ENCODE data around the gene CTNND2.

The CTNND2 gene

GRCh38 chr5:11143456-11144267 lies 760.6 kb downstream of the CTNND2 start:
- H3K4me3 ChIP-seq (ENCODE audit: low read depth in 1 of 2, low read length in 2 of 2), result no peak overlapping the region
- no peak overlapping the region for H3K27ac ChIP-seq (ENCODE audit: low read depth, low read length)
- H3K36me3 ChIP-seq (ENCODE audit: control insufficient read depth in 1 of 2, insufficient read depth in 2 of 2, low read length in 2 of 2), result no peaks in the 10 kb centered on the region
- H3K27me3 ChIP-seq (ENCODE audit: control insufficient read depth in 1 of 2, insufficient read depth in 2 of 2, low read length in 2 of 2), result no peaks in the 10 kb centered on the region
- H3K9ac ChIP-seq (ENCODE audit: low read depth in 1 of 2, low read length in 2 of 2), result no peak overlapping the region
- no peaks in the 10 kb centered on the region for H3K9me3 ChIP-seq (ENCODE audit: control insufficient read depth in 1 of 2, low read length in 2 of 2)
- no peaks in the 10 kb centered on the region for H3K4me1 ChIP-seq (ENCODE audit: control insufficient read depth in 1 of 2, insufficient read depth in 2 of 2, low read length in 2 of 2)

GRCh38 chr5:11139217-11139865 lies 764.9 kb downstream of the CTNND2 start:
- Histone ChIP-seq H3K9ac (ENCODE audit: low read depth in 1 of 2, low read length in 2 of 2) (no peak overlapping the region), H3K4me3 (ENCODE audit: low read depth in 1 of 2, low read length in 2 of 2) (no peak overlapping the region), H3K9me3 (ENCODE audit: control insufficient read depth in 1 of 2, low read length in 2 of 2) (no peaks in the 10 kb centered on the region), H3K27ac (ENCODE audit: low read depth, low read length) (no peak overlapping the region), H3K27me3 (ENCODE audit: control insufficient read depth in 1 of 2, insufficient read depth in 2 of 2, low read length in 2 of 2) (no peaks in the 10 kb centered on the region), H3K4me1 (ENCODE audit: control insufficient read depth in 1 of 2, insufficient read depth in 2 of 2, low read length in 2 of 2) (no peaks in the 10 kb centered on the region), H3K36me3 (ENCODE audit: control insufficient read depth in 1 of 2, insufficient read depth in 2 of 2, low read length in 2 of 2) (no peaks in the 10 kb centered on the region)

GRCh38 chr5:11130131-11130530 lies 774.1 kb downstream of the CTNND2 start:
- H3K27ac ChIP-seq (ENCODE audit: low read depth, low read length), result no peak overlapping the region
- no peaks in the 10 kb centered on the region for H3K36me3 ChIP-seq (ENCODE audit: control insufficient read depth in 1 of 2, insufficient read depth in 2 of 2, low read length in 2 of 2)
- no peaks in the 10 kb centered on the region for H3K4me1 ChIP-seq (ENCODE audit: control insufficient read depth in 1 of 2, insufficient read depth in 2 of 2, low read length in 2 of 2)
- H3K9ac ChIP-seq (ENCODE audit: low read depth in 1 of 2, low read length in 2 of 2), result no peak overlapping the region
- H3K9me3 ChIP-seq (ENCODE audit: control insufficient read depth in 1 of 2, low read length in 2 of 2), result no peaks in the 10 kb centered on the region
- H3K27me3 ChIP-seq (ENCODE audit: control insufficient read depth in 1 of 2, insufficient read depth in 2 of 2, low read length in 2 of 2), result no peaks in the 10 kb centered on the region
- no peak overlapping the region for H3K4me3 ChIP-seq (ENCODE audit: low read depth in 1 of 2, low read length in 2 of 2)

- H3K4me3 ChIP-seq (ENCODE audit: low read depth in 1 of 2, low read length in 2 of 2), result no peak overlapping the region
- H3K36me3 ChIP-seq (ENCODE audit: control insufficient read depth in 1 of 2, insufficient read depth in 2 of 2, low read length in 2 of 2), result no peaks in the 10 kb centered on the region
- H3K9ac ChIP-seq (ENCODE audit: low read depth in 1 of 2, low read length in 2 of 2), result no peak overlapping the region
- no peaks in the 10 kb centered on the region for H3K4me1 ChIP-seq (ENCODE audit: control insufficient read depth in 1 of 2, insufficient read depth in 2 of 2, low read length in 2 of 2)
- H3K27ac ChIP-seq (ENCODE audit: low read depth, low read length), result no peak overlapping the region
- no peaks in the 10 kb centered on the region for H3K9me3 ChIP-seq (ENCODE audit: control insufficient read depth in 1 of 2, low read length in 2 of 2)
- H3K27me3 ChIP-seq (ENCODE audit: control insufficient read depth in 1 of 2, insufficient read depth in 2 of 2, low read length in 2 of 2), result no peaks in the 10 kb centered on the region
Observed at GRCh38 chr5:11128021-11128420, 776.2 kb downstream of the CTNND2 start.

GRCh38 chr5:11126844-11127243 lies 777.4 kb downstream of the CTNND2 start:
- no peaks in the 10 kb centered on the region for H3K4me1 ChIP-seq (ENCODE audit: control insufficient read depth in 1 of 2, insufficient read depth in 2 of 2, low read length in 2 of 2)
- no peak overlapping the region for H3K4me3 ChIP-seq (ENCODE audit: low read depth in 1 of 2, low read length in 2 of 2)
- no peaks in the 10 kb centered on the region for H3K27me3 ChIP-seq (ENCODE audit: control insufficient read depth in 1 of 2, insufficient read depth in 2 of 2, low read length in 2 of 2)
- H3K9me3 ChIP-seq (ENCODE audit: control insufficient read depth in 1 of 2, low read length in 2 of 2), result no peaks in the 10 kb centered on the region
- H3K36me3 ChIP-seq (ENCODE audit: control insufficient read depth in 1 of 2, insufficient read depth in 2 of 2, low read length in 2 of 2), result no peaks in the 10 kb centered on the region
- H3K9ac ChIP-seq (ENCODE audit: low read depth in 1 of 2, low read length in 2 of 2), result no peak overlapping the region
- no peak overlapping the region for H3K27ac ChIP-seq (ENCODE audit: low read depth, low read length)

- no peaks in the 10 kb centered on the region for H3K36me3 ChIP-seq (ENCODE audit: control insufficient read depth in 1 of 2, insufficient read depth in 2 of 2, low read length in 2 of 2)
- H3K9me3 ChIP-seq (ENCODE audit: control insufficient read depth in 1 of 2, low read length in 2 of 2), result no peaks in the 10 kb centered on the region
- no peaks in the 10 kb centered on the region for H3K27me3 ChIP-seq (ENCODE audit: control insufficient read depth in 1 of 2, insufficient read depth in 2 of 2, low read length in 2 of 2)
- H3K4me3 ChIP-seq (ENCODE audit: low read depth in 1 of 2, low read length in 2 of 2), result no peak overlapping the region
- no peaks in the 10 kb centered on the region for H3K4me1 ChIP-seq (ENCODE audit: control insufficient read depth in 1 of 2, insufficient read depth in 2 of 2, low read length in 2 of 2)
- no peak overlapping the region for H3K27ac ChIP-seq (ENCODE audit: low read depth, low read length)
- H3K9ac ChIP-seq (ENCODE audit: low read depth in 1 of 2, low read length in 2 of 2), result no peak overlapping the region
Observed at GRCh38 chr5:11121885-11122284, 782.4 kb downstream of the CTNND2 start.

- Histone ChIP-seq H3K27ac (ENCODE audit: low read depth, low read length) (no peak overlapping the region), H3K27me3 (ENCODE audit: control insufficient read depth in 1 of 2, insufficient read depth in 2 of 2, low read length in 2 of 2) (no peaks in the 10 kb centered on the region)
Observed at GRCh38 chr5:11110128-11110527, 794.1 kb downstream of the CTNND2 start.

GRCh38 chr5:11105696-11106095 lies 798.5 kb downstream of the CTNND2 start:
- no peak overlapping the region for H3K4me3 ChIP-seq (ENCODE audit: low read depth in 1 of 2, low read length in 2 of 2)
- H3K4me1 ChIP-seq (ENCODE audit: control insufficient read depth in 1 of 2, insufficient read depth in 2 of 2, low read length in 2 of 2), result no peaks in the 10 kb centered on the region
- H3K9ac ChIP-seq (ENCODE audit: low read depth in 1 of 2, low read length in 2 of 2), result no peak overlapping the region
- no peaks in the 10 kb centered on the region for H3K9me3 ChIP-seq (ENCODE audit: control insufficient read depth in 1 of 2, low read length in 2 of 2)
- H3K27ac ChIP-seq (ENCODE audit: low read depth, low read length), result no peak overlapping the region
- H3K36me3 ChIP-seq (ENCODE audit: control insufficient read depth in 1 of 2, insufficient read depth in 2 of 2, low read length in 2 of 2), result no peaks in the 10 kb centered on the region
- H3K27me3 ChIP-seq (ENCODE audit: control insufficient read depth in 1 of 2, insufficient read depth in 2 of 2, low read length in 2 of 2), result no peaks in the 10 kb centered on the region

More at GRCh38 chr5:11110128-11110527, 794.1 kb downstream of the CTNND2 start:
- Histone ChIP-seq H3K4me3 (ENCODE audit: low read depth in 1 of 2, low read length in 2 of 2) (no peak overlapping the region), H3K9ac (ENCODE audit: low read depth in 1 of 2, low read length in 2 of 2) (no peak overlapping the region), H3K4me1 (ENCODE audit: control insufficient read depth in 1 of 2, insufficient read depth in 2 of 2, low read length in 2 of 2) (no peaks in the 10 kb centered on the region), H3K36me3 (ENCODE audit: control insufficient read depth in 1 of 2, insufficient read depth in 2 of 2, low read length in 2 of 2) (no peaks in the 10 kb centered on the region), H3K9me3 (ENCODE audit: control insufficient read depth in 1 of 2, low read length in 2 of 2) (peaks cover 0 to 2% of the 10 kb centered on the region in 2 donors)

- no peak overlapping the region for H3K9ac ChIP-seq (ENCODE audit: low read depth in 1 of 2, low read length in 2 of 2)
- H3K27ac ChIP-seq (ENCODE audit: low read depth, low read length), result no peak overlapping the region
- no peaks in the 10 kb centered on the region for H3K36me3 ChIP-seq (ENCODE audit: control insufficient read depth in 1 of 2, insufficient read depth in 2 of 2, low read length in 2 of 2)
- H3K4me3 ChIP-seq (ENCODE audit: low read depth in 1 of 2, low read length in 2 of 2), result no peak overlapping the region
- H3K4me1 ChIP-seq (ENCODE audit: control insufficient read depth in 1 of 2, insufficient read depth in 2 of 2, low read length in 2 of 2), result no peaks in the 10 kb centered on the region
- no peaks in the 10 kb centered on the region for H3K9me3 ChIP-seq (ENCODE audit: control insufficient read depth in 1 of 2, low read length in 2 of 2)
- no peaks in the 10 kb centered on the region for H3K27me3 ChIP-seq (ENCODE audit: control insufficient read depth in 1 of 2, insufficient read depth in 2 of 2, low read length in 2 of 2)
Observed at GRCh38 chr5:11104651-11105112, 799.6 kb downstream of the CTNND2 start.

- Histone ChIP-seq H3K9ac (ENCODE audit: low read depth in 1 of 2, low read length in 2 of 2) (no peak overlapping the region), H3K36me3 (ENCODE audit: control insufficient read depth in 1 of 2, insufficient read depth in 2 of 2, low read length in 2 of 2) (no peaks in the 10 kb centered on the region), H3K4me1 (ENCODE audit: control insufficient read depth in 1 of 2, insufficient read depth in 2 of 2, low read length in 2 of 2) (no peaks in the 10 kb centered on the region), H3K27me3 (ENCODE audit: control insufficient read depth in 1 of 2, insufficient read depth in 2 of 2, low read length in 2 of 2) (no peaks in the 10 kb centered on the region), H3K9me3 (ENCODE audit: control insufficient read depth in 1 of 2, low read length in 2 of 2) (no peaks in the 10 kb centered on the region), H3K27ac (ENCODE audit: low read depth, low read length) (no peak overlapping the region), H3K4me3 (ENCODE audit: low read depth in 1 of 2, low read length in 2 of 2) (no peak overlapping the region)
Observed at GRCh38 chr5:11104210-11104609, 800.0 kb downstream of the CTNND2 start.

All from duodenal mucosa (tissue), 2 donors.